GM12878 (cell line): ENCODE data around the gene INCA1. TPM values are rescaled to one million over a fixed set of nuclear protein-coding genes. Genes with fewer than 3 reads are reported as not detected.

Experiments
- ATAC-seq: fragments of 200-7000 bp; cut with Tn5 transposase; 3 replicates; pipeline ENCODE4 v1.9.1; 2020; ENCODE audit warnings: mild to moderate bottlenecking, moderate library complexity
- BruUV-seq: library from RNA; stranded (reverse); fragments of 400-500 nt; replicated peaks from 2 replicates; lab custom pipeline; 2021; lab: Mats Ljungman, UMichigan
- CTCF ChIA-PET: fragments of 300-600 bp; sonication (Branson Sonifier 250); formaldehyde crosslinking; extraction: SDS; loops from one replicate; lab custom pipeline; 2021; ENCODE audit warnings: inconsistent platforms; lab: Yijun Ruan, JAX
- POLR2A ChIA-PET: fragments of 350-600 bp; formaldehyde crosslinking; extraction: SDS; loops from one replicate; lab custom pipeline; 2021; ENCODE audit warnings: inconsistent platforms; lab: Charles Lee
- RAD21 ChIA-PET: fragments of 300-600 bp; sonication (Branson Sonifier 250); formaldehyde crosslinking; loops from one replicate; lab custom pipeline; 2023; ENCODE audit warnings: antibody characterized with exemption; ENCODE audit not compliant: unreplicated experiment; lab: Charles Lee
- SMC1A ChIA-PET: fragments of 300-600 bp; sonication (Branson Sonifier 250); formaldehyde crosslinking; loops from one replicate; lab custom pipeline; 2023; ENCODE audit not compliant: unreplicated experiment, uncharacterized antibody; lab: Charles Lee
- DNase-seq: peaks from one replicate; pipeline ENCODE4 v3.0.0-alpha.2; 2011; ENCODE audit warnings: low read depth, low spot score
- FAIRE-seq: peaks from 3 replicates; lab custom pipeline; 2011; peaks lifted over from hg19 to GRCh38; lab: Jason Lieb, UNC
- H2AFZ ChIP-seq: 2 replicates; pipeline ENCODE4 v1.6.0; 2011; ENCODE audit warnings: low read depth, low read length, control low read depth; ENCODE audit not compliant: control insufficient read depth
- H3K27ac ChIP-seq: 2 replicates; pipeline ENCODE4 v1.5.1; 2011; ENCODE audit warnings: control low read depth; ENCODE audit not compliant: control insufficient read depth, insufficient read depth
- H3K27me3 ChIP-seq, 2 experiments: replicated peaks in 1 of 2; 2 replicates each; pipeline versions ENCODE4 v1.6.0 to v1.6.1; 2011; ENCODE audit warnings: low read length in 1 of 2; ENCODE audit not compliant: control insufficient read depth in 2 of 2, insufficient read depth in 2 of 2
- H3K36me3 ChIP-seq, 2 experiments: 2 replicates each; pipeline ENCODE4 v1.5.1; 2011; ENCODE audit warnings: low read length in 1 of 2; ENCODE audit not compliant: control insufficient read depth in 2 of 2, insufficient read depth in 2 of 2
- H3K4me1 ChIP-seq: 2 replicates; pipeline ENCODE4 v1.6.1; 2011; ENCODE audit warnings: mild to moderate bottlenecking, low read length, moderate library complexity, mixed read lengths; ENCODE audit not compliant: control insufficient read depth, insufficient read depth
- H3K4me2 ChIP-seq: 2 replicates; pipeline ENCODE4 v1.6.0; 2011; ENCODE audit warnings: control low read depth; ENCODE audit not compliant: control insufficient read depth, insufficient read depth
- H3K4me3 ChIP-seq: fragments of 200-600 bp; sonication (generic); 2 replicates; pipeline ENCODE4 v1.5.1; 2016
- H3K79me2 ChIP-seq: 2 replicates; pipeline ENCODE4 v1.6.0; 2011; ENCODE audit warnings: low read length; ENCODE audit not compliant: control insufficient read depth, insufficient read depth
- H3K9ac ChIP-seq: 2 replicates; pipeline ENCODE4 v1.8.0; 2011; ENCODE audit warnings: low read length, control low read depth, mixed read lengths; ENCODE audit not compliant: control insufficient read depth, insufficient read depth
- H3K9me3 ChIP-seq: replicated peaks from 3 replicates; pipeline ENCODE4 v1.5.1; 2011; ENCODE audit warnings: mild to moderate bottlenecking, low read length; ENCODE audit not compliant: control insufficient read depth, insufficient read depth
- H4K20me1 ChIP-seq: 2 replicates; pipeline ENCODE4 v1.6.0; 2011; ENCODE audit not compliant: control insufficient read depth, insufficient read depth
- BCL3 ChIP-seq: IDR thresholded peaks from 2 replicates; pipeline ENCODE4 v1.6.1; 2011; ENCODE audit warnings: borderline replicate concordance, low read depth, mild to moderate bottlenecking, moderate library complexity, low read length; ENCODE audit not compliant: insufficient read depth, poor library complexity, severe bottlenecking
- BHLHE40 ChIP-seq, 2 experiments: fragments of 450-650 bp in 1 of 2; IDR thresholded peaks; 2 replicates each; pipeline ENCODE4 v1.6.1; 2011 to 2017; ENCODE audit warnings: low read depth in 2 of 2, borderline replicate concordance in 1 of 2, improper control_type of control experiment in 1 of 2, low read length in 1 of 2, mild to moderate bottlenecking in 1 of 2
- CBFB ChIP-seq: IDR thresholded peaks from 2 replicates; pipeline ENCODE4 v1.6.1; 2016; ENCODE audit warnings: antibody characterized with exemption, low read depth
- DPF2 ChIP-seq: fragments of 450-650 bp; IDR thresholded peaks from 2 replicates; pipeline ENCODE4 v1.6.1; 2017; ENCODE audit warnings: mild to moderate bottlenecking
- EGR1 ChIP-seq, 2 experiments: IDR thresholded peaks; 1 replicate in 1 of 2; 2 replicates in 1 of 2; pipeline ENCODE4 v1.6.1; 2011 to 2012; ENCODE audit warnings: low read depth in 2 of 2, low read length in 2 of 2, borderline replicate concordance in 1 of 2, mild to moderate bottlenecking in 1 of 2, moderate library complexity in 1 of 2
- HSF1 ChIP-seq: fragments of 150-350 bp; IDR thresholded peaks from 2 replicates; pipeline ENCODE4 v1.6.1; 2014; ENCODE audit warnings: mild to moderate bottlenecking, low read depth, low read length
- MTA2 ChIP-seq: fragments of 450-650 bp; IDR thresholded peaks from 2 replicates; pipeline ENCODE4 v1.6.1; 2016; ENCODE audit warnings: low read depth, mild to moderate bottlenecking, moderate library complexity
- MXI1 ChIP-seq: fragments of 150-350 bp; IDR thresholded peaks from 2 replicates; pipeline ENCODE4 v1.6.1; 2011; ENCODE audit warnings: low read depth, mild to moderate bottlenecking, inconsistent platforms, low read length, improper control_type of control experiment
- NBN ChIP-seq: fragments of 450-650 bp; IDR thresholded peaks from 2 replicates; pipeline ENCODE4 v1.6.1; 2016
- RELA ChIP-seq: fragments of 450-650 bp; IDR thresholded peaks from 2 replicates; pipeline ENCODE4 v1.8.0; 2014; ENCODE audit warnings: borderline replicate concordance; ENCODE audit not compliant: partially characterized antibody
- RELB ChIP-seq: fragments of 450-650 bp; IDR thresholded peaks from 2 replicates; pipeline ENCODE4 v1.6.1; 2017; ENCODE audit warnings: low read depth, mild to moderate bottlenecking, moderate library complexity
- SMAD1 ChIP-seq: fragments of 450-650 bp; IDR thresholded peaks from 2 replicates; pipeline ENCODE4 v1.6.1; 2018; ENCODE audit warnings: mild to moderate bottlenecking, low read depth; ENCODE audit not compliant: partially characterized antibody
- SMAD5 ChIP-seq: IDR thresholded peaks from 2 replicates; pipeline ENCODE4 v1.6.1; 2016; ENCODE audit warnings: antibody characterized with exemption, low read depth
- SMARCA5 ChIP-seq: fragments of 450-650 bp; IDR thresholded peaks from 2 replicates; pipeline ENCODE4 v1.6.1; 2017; ENCODE audit warnings: mild to moderate bottlenecking
- SREBF2 ChIP-seq: IDR thresholded peaks from 2 replicates; pipeline ENCODE4 v1.6.1; 2012; ENCODE audit warnings: mild to moderate bottlenecking, low read length
- ZBED1 ChIP-seq: IDR thresholded peaks from 2 replicates; pipeline ENCODE4 v1.6.1; 2016; ENCODE audit warnings: borderline replicate concordance
- ZNF217 ChIP-seq: fragments of 450-650 bp; IDR thresholded peaks from 2 replicates; pipeline ENCODE4 v1.6.1; 2017; ENCODE audit warnings: antibody characterized with exemption, mild to moderate bottlenecking
- ZSCAN29 ChIP-seq: fragments of 450-650 bp; IDR thresholded peaks from 2 replicates; pipeline ENCODE4 v1.6.1; 2017; ENCODE audit warnings: mild to moderate bottlenecking, moderate library complexity
- WGBS: methylation state at CpG from one replicate; pipeline ENCODE4 v1.1.6; 2016; ENCODE audit warnings: low lambda C conversion rate; ENCODE audit not compliant: insufficient replicate concordance, insufficient coverage; ENCODE audit errors: missing lambda C conversion rate; 5-methylcytosine and 5-hydroxymethylcytosine counted together
- in situ Hi-C: fragments of 300-500 bp; cut with MboI; formaldehyde crosslinking; loops from 9 replicates; pipeline ENCODE4 v1.14.3; 2018; ENCODE audit warnings: mixed read lengths
- intact Hi-C: fragments of 100-400 bp; cut with micrococcal nuclease; formaldehyde crosslinking; loops from one replicate; pipeline ENCODE4 v1.14.2; 2022; ENCODE audit not compliant: unreplicated experiment
- polyA plus RNA-seq, 11 experiments: library from polyadenylated mRNA; depleted of rRNA in 4 of 11; unstranded in 6 of 11; stranded (reverse) in 5 of 11; fragments of >200 nt; fragmentation: Nextera tagmentation in 4 of 11; fragmentation: Illumina TruSeq in 1 of 11; extraction: Ambion mirVana in 4 of 11; extraction: Trizol in 1 of 11; gene quantifications; 1 replicate in 1 of 11; 2 replicates in 10 of 11; pipeline versions ENCODE4 v1.2.1 to v1.2.3, GENCODE V29; 2011 to 2016; ENCODE audit warnings: inconsistent platforms in 2 of 11, missing spikeins in 2 of 11, low read depth in 1 of 11
- total RNA-seq, 4 experiments: library from RNA; depleted of rRNA in 3 of 4; stranded (reverse); fragments of >200 nt in 3 of 4; fragmentation: Illumina TruSeq in 1 of 4; extraction: Trizol in 1 of 4; gene quantifications; 2 replicates each; pipeline versions ENCODE4 v1.2.1 to v1.2.3, GENCODE V29; 2013 to 2021

Gene INCA1
- total and polyA plus RNA-seq, 10 of the 15 experiments (the other 5 are each of a cell fraction or from before 2014, with no cell fraction given) = 0.19 to 1.8 (median 0.45) TPM

- SMC1A ChIA-PET = interaction anchor here (7.1 kb wide), 1 partner anchor 19 kb away, joined by 50 read pairs; the partner anchor contains the start of gene SPAG7
- peak overlapping the region; percentile 96 for H3K4me3 ChIP-seq
- peaks cover 71% of the 10 kb centered on the region for H3K79me2 ChIP-seq
- intact Hi-C loops = loop anchor here (2.0 kb wide), 1 partner anchor 49 kb away; the partner anchor contains the start of genes INCA1 and KIF1C
- POLR2A ChIA-PET = interaction anchor here (0.8 to 17.5 kb wide), 5 partner anchors 8 to 115 kb away, joined by 3 to 272 read pairs (median 6); partner anchors contain the start of genes RNF167, SLC25A11 and SPAG7
- FAIRE-seq (no peak), DNase-seq (no peak), ATAC-seq (peak; percentile 33)
- H3K27ac ChIP-seq = peak overlapping the region; percentile 100
- H3K36me3 ChIP-seq = peaks cover 17 to 18% of the 10 kb centered on the region in 2 experiments
- H3K9ac ChIP-seq = peak overlapping the region; percentile 100
- H4K20me1 ChIP-seq = peaks cover 5% of the 10 kb centered on the region
- WGBS = under 1% methylated on average over 28 of the region's 56 CpGs
- no peak overlapping the region for H2AFZ ChIP-seq
- H3K9me3 ChIP-seq = no peaks in the 10 kb centered on the region
- no TSS peak for BruUV-seq
- no peaks in the 10 kb centered on the region for H3K27me3 ChIP-seq
- CTCF ChIA-PET = interaction anchor here (1.0 to 3.3 kb wide), 4 partner anchors 19 to 70 kb away, joined by 3 to 13 read pairs (median 8); partner anchors contain the start of gene SPAG7
- H3K4me1 ChIP-seq = peaks cover 45% of the 10 kb centered on the region
- in situ Hi-C loops = no loop called here
- peak overlapping the region; percentile 50 for H3K4me2 ChIP-seq
- RAD21 ChIA-PET = interaction anchor here (0.7 to 9.8 kb wide), 6 partner anchors 8 to 245 kb away, joined by 3 to 73 read pairs (median 4); partner anchors contain the start of genes CAMTA2, CHRNE, RNF167 and SLC25A11
- peak; percentile 39; the same call in 1 of the 2 replicates for TF ChIP-seq NBN
- peak; percentile 53 to 92; a peak in 3 of 4 replicates for TF ChIP-seq BHLHE40 (IDR thresholded peaks at IDR 0.05; ENCODE audit: borderline replicate concordance in 1 of 2, low read depth in 2 of 2, low read length in 1 of 2)
- TF ChIP-seq DPF2 = peak; percentile 70; the same call in 1 of the 2 replicates
- TF ChIP-seq SMAD5 = peak; percentile 21; the same call in 1 of the 2 replicates
- TF ChIP-seq RELB = peak; percentile 43
- TF ChIP-seq SMAD1 = no peak
- TF ChIP-seq SREBF2 = no peak
- TF ChIP-seq CBFB = peak; percentile 51; the same call in 1 of the 2 replicates
- no peak; the same call in 1 of the 2 replicates for TF ChIP-seq MXI1
- TF ChIP-seq HSF1 = no peak
- peak; percentile 12; the same call in 1 of the 2 replicates for TF ChIP-seq ZBED1
- TF ChIP-seq ZNF217 = no peak
- TF ChIP-seq MTA2 = no peak
- peak; percentile 48; the same call in 1 of the 2 replicates for TF ChIP-seq ZSCAN29
- peak; percentile 70 for TF ChIP-seq RELA
- TF ChIP-seq BCL3 = peak; percentile 54
- TF ChIP-seq EGR1 (IDR thresholded peaks at IDR 0.05; ENCODE audit: borderline replicate concordance in 1 of 2, low read depth in 2 of 2, low read length in 2 of 2) = peak in 1 of 2 experiments; percentile 64; a peak in 2 of 3 replicates
- peak; percentile 6 for TF ChIP-seq SMARCA5
These were observed 49.7 kb downstream of the INCA1 start for GRCh38 chr17:4947411-4948165.
